HCT116 (cell line): ENCODE results near the gene ZNF384. TPM values are rescaled to one million over a fixed set of nuclear protein-coding genes. Genes with fewer than 3 reads are reported as not detected.

Source experiments
- ATAC-seq: fragments of 200-7000 bp; cut with Tn5 transposase; 2 replicates; pipeline ENCODE4 v1.9.1; 2020; ENCODE audit warnings: mild to moderate bottlenecking, moderate library complexity
- BruUV-seq: library from RNA; stranded (reverse); fragments of 400-500 nt; replicated peaks from 2 replicates; lab custom pipeline; 2021; lab: Mats Ljungman, UMichigan
- CTCF ChIA-PET: fragments of 300-600 bp; sonication (Branson Sonifier 250); formaldehyde crosslinking; loops from one replicate; lab custom pipeline; 2021; ENCODE audit warnings: antibody characterized with exemption; lab: Charles Lee
- POLR2A ChIA-PET: fragments of 300-600, 350-600 bp; sonication (Branson Sonifier 250); formaldehyde crosslinking; loops from one replicate; lab custom pipeline; 2021; ENCODE audit warnings: antibody characterized with exemption; lab: Charles Lee
- RAD21 ChIA-PET, 2 experiments: fragments of 300-600 bp; sonication (Branson Sonifier 250); formaldehyde crosslinking; loops; one replicate each; lab custom pipeline; 2023; ENCODE audit warnings: low total read pairs in 2 of 2; ENCODE audit not compliant: uncharacterized antibody in 2 of 2, unreplicated experiment in 2 of 2, low non-redundant PET in 1 of 2; lab: Charles Lee
- DNase-seq: peaks from one replicate; pipeline ENCODE4 v3.0.0-alpha.2; 2010; ENCODE audit warnings: low read depth, low spot score
- H2AFZ ChIP-seq: fragments of 200-600 bp; shearing (Covaris generic), sonication (generic); 2 replicates; pipeline ENCODE4 v1.6.1; 2017; ENCODE audit warnings: low read depth, mixed run types, mixed read lengths, antibody characterized with exemption, low read length; ENCODE audit not compliant: poor library complexity, severe bottlenecking
- H3K27ac ChIP-seq: 2 replicates; pipeline ENCODE4 v1.5.1; 2012; ENCODE audit warnings: low read depth, low read length
- H3K27me3 ChIP-seq: fragments of 200-600 bp; sonication (generic); 2 replicates; pipeline ENCODE4 v1.6.1; 2016; ENCODE audit warnings: mixed run types, low read length, mixed read lengths; ENCODE audit not compliant: insufficient read depth
- H3K36me3 ChIP-seq, 2 experiments: fragments of 200-500 bp in 1 of 2; fragments of 200-600 bp in 1 of 2; sonication (Bioruptor generic) in 1 of 2; sonication (generic) in 1 of 2; 2 replicates each; pipeline versions ENCODE4 v1.5.1 to v1.6.1; 2014 to 2016; ENCODE audit warnings: low read length in 2 of 2, inconsistent platforms in 1 of 2, mixed read lengths in 1 of 2, mixed run types in 1 of 2; ENCODE audit not compliant: insufficient read depth in 2 of 2, control insufficient read depth in 1 of 2
- H3K4me1 ChIP-seq, 2 experiments: fragments of 200-600 bp in 1 of 2; sonication (generic) in 1 of 2; 2 replicates each; pipeline versions ENCODE4 v1.5.1 to v1.6.1; 2012 to 2017; ENCODE audit warnings: low read length in 2 of 2, inconsistent platforms in 1 of 2, mild to moderate bottlenecking in 1 of 2, mixed read lengths in 1 of 2, mixed run types in 1 of 2, moderate library complexity in 1 of 2; ENCODE audit not compliant: insufficient read depth in 2 of 2, control insufficient read depth in 1 of 2
- H3K4me2 ChIP-seq: fragments of 200-600 bp; sonication (generic); 2 replicates; pipeline ENCODE4 v1.6.1; 2017; ENCODE audit warnings: mixed run types, low read length, mixed read lengths
- H3K4me3 ChIP-seq, 2 experiments: fragments of 200-600 bp in 1 of 2; sonication (generic) in 1 of 2; replicated peaks in 1 of 2; 2 replicates each; pipeline ENCODE4 v1.5.1; 2011 to 2016; ENCODE audit warnings: low read length in 2 of 2, control low read depth in 1 of 2, low read depth in 1 of 2, mild to moderate bottlenecking in 1 of 2, mixed read lengths in 1 of 2, mixed run types in 1 of 2
- H3K79me2 ChIP-seq: fragments of 200-600 bp; sonication (generic); 2 replicates; pipeline ENCODE4 v1.6.1; 2017; ENCODE audit warnings: mild to moderate bottlenecking, mixed run types, low read length, moderate library complexity, mixed read lengths; ENCODE audit not compliant: insufficient read depth
- H3K9ac ChIP-seq: fragments of 200-600 bp; sonication (generic); 2 replicates; pipeline ENCODE4 v1.6.1; 2016; ENCODE audit warnings: low read length, mixed read lengths
- H3K9me2 ChIP-seq: fragments of 200-600 bp; sonication (generic), shearing (Covaris generic); 2 replicates; pipeline ENCODE4 v1.6.1; 2017; ENCODE audit warnings: mixed run types, mild to moderate bottlenecking, moderate library complexity; ENCODE audit not compliant: insufficient read depth
- H3K9me3 ChIP-seq, 2 experiments: fragments of 200-500 bp in 1 of 2; fragments of 200-600 bp in 1 of 2; sonication (Bioruptor generic) in 1 of 2; sonication (generic) in 1 of 2; 2 replicates each; pipeline ENCODE4 v1.6.1; 2014 to 2017; ENCODE audit warnings: low read length in 2 of 2, mixed read lengths in 2 of 2, inconsistent platforms in 1 of 2, low read depth in 1 of 2, mild to moderate bottlenecking in 1 of 2, mixed run types in 1 of 2, moderate library complexity in 1 of 2; ENCODE audit not compliant: control insufficient read depth in 1 of 2, insufficient read depth in 1 of 2
- H4K20me1 ChIP-seq: fragments of 200-600 bp; sonication (generic), shearing (Covaris generic); 2 replicates; pipeline ENCODE4 v1.6.1; 2017; ENCODE audit warnings: mixed run types, mild to moderate bottlenecking, moderate library complexity; ENCODE audit not compliant: insufficient read depth
- CTCF ChIP-seq, 3 experiments: fragments of 200-600 bp in 1 of 3; sonication (generic) in 1 of 3; IDR thresholded peaks in 2 of 3; conservative IDR thresholded peaks in 1 of 3; 2 replicates each; pipeline ENCODE4 v1.5.1; 2012 to 2017; ENCODE audit warnings: low read depth in 2 of 3, low read length in 2 of 3, antibody characterized with exemption in 1 of 3, borderline replicate concordance in 1 of 3, control low read depth in 1 of 3, mild to moderate bottlenecking in 1 of 3, mixed read lengths in 1 of 3, mixed run types in 1 of 3, moderate library complexity in 1 of 3; ENCODE audit not compliant: insufficient read depth in 1 of 3
- ELF1 ChIP-seq: IDR thresholded peaks from 2 replicates; pipeline ENCODE4 v1.6.1; 2012; ENCODE audit warnings: low read depth, borderline replicate concordance
- FOSL1 ChIP-seq: IDR thresholded peaks from 2 replicates; pipeline ENCODE4 v1.6.1; 2012; ENCODE audit warnings: low read depth
- MAX ChIP-seq: IDR thresholded peaks from 2 replicates; pipeline ENCODE4 v1.6.1; 2012
- POLR2A ChIP-seq: IDR thresholded peaks from 2 replicates; pipeline ENCODE4 v1.7.0; 2011; ENCODE audit warnings: borderline replicate concordance; ENCODE audit not compliant: insufficient read depth, insufficient read length; ENCODE audit errors: extremely low read depth
- RAD21 ChIP-seq: IDR thresholded peaks from 2 replicates; pipeline ENCODE4 v1.6.1; 2012; ENCODE audit warnings: low read depth, mild to moderate bottlenecking
- SIN3A ChIP-seq: IDR thresholded peaks from 2 replicates; pipeline ENCODE4 v1.6.1; 2012; ENCODE audit warnings: low read depth
- YY1 ChIP-seq: IDR thresholded peaks from 2 replicates; pipeline ENCODE4 v1.6.1; 2011; ENCODE audit warnings: low read length, low read depth, moderate library complexity, mild to moderate bottlenecking; ENCODE audit not compliant: insufficient replicate concordance; ENCODE audit errors: extremely low read depth
- intact Hi-C: fragments of 100-400 bp; cut with micrococcal nuclease; formaldehyde crosslinking; loops from 2 replicates; pipeline ENCODE4 v1.10.0; 2022
- total RNA-seq: library from RNA; stranded (reverse); gene quantifications from one replicate; pipeline ENCODE4 v1.2.1, GENCODE V29; 2021; ENCODE audit not compliant: unreplicated experiment

The ZNF384 gene
- total RNA-seq, 1 experiment from 2014 or later, result 73.4 TPM

- ATAC-seq (peak; percentile 28; the same call in 1 of the 2 replicates), DNase-seq (peak; percentile 21)
- RAD21 ChIA-PET, result no interaction called here
- POLR2A ChIA-PET, result no interaction called here
- intact Hi-C loops, result no loop called here
- Histone ChIP-seq H3K27ac (no peak overlapping the region), H3K9me2 (no peaks in the 10 kb centered on the region), H3K9ac (no peak overlapping the region), H3K9me3 (no peaks in the 10 kb centered on the region), H4K20me1 (no peaks in the 10 kb centered on the region), H3K79me2 (peaks cover 7% of the 10 kb centered on the region), H2AFZ (no peak overlapping the region), H3K4me3 (no peak overlapping the region), H3K27me3 (no peaks in the 10 kb centered on the region), H3K4me1 (peaks cover 5 to 6% of the 10 kb centered on the region in 2 experiments; a peak in 3 of 4 replicates), H3K36me3 (peaks cover 39 to 40% of the 10 kb centered on the region in 2 experiments), H3K4me2 (no peak overlapping the region)
- CTCF ChIA-PET, result interaction anchor here (0.7 to 2.0 kb wide), 3 partner anchors 17 to 55 kb away, joined by 3 to 10 read pairs (median 4); partner anchors contain the start of gene ZNF384
- TF ChIP-seq MAX (no peak), CTCF (IDR thresholded peaks at IDR 0.05 in 2 of 3, conservative IDR thresholded peaks at IDR 0.05 in 1 of 3; ENCODE audit: borderline replicate concordance in 1 of 3, insufficient read depth in 1 of 3, low read depth in 2 of 3, low read length in 2 of 3) (peak; percentile 24 to 51 (median 45); a peak in 5 of 6 replicates), ELF1 (no peak), RAD21 (peak; percentile 42), SIN3A (no peak), YY1 (no peak), POLR2A (no peak), FOSL1 (no peak)
- BruUV-seq, result no TSS peak
These were observed 21.5 kb downstream of the ZNF384 start for GRCh38 chr12:6667559-6668210.
